WTC11 (cell line): Measurements from ENCODE around the gene CTBP1.

Experiments
- ATF3 ChIP-seq: sonication (generic); formaldehyde crosslinking; conservative IDR thresholded peaks from 2 replicates; pipeline ENCODE4 v1.8.1; 2022; ENCODE audit warnings: mild to moderate bottlenecking, missing genetic modification reagents
- CTCF ChIP-seq: fragments of 200-600 bp; IDR thresholded peaks from 2 replicates; pipeline ENCODE4 v1.8.0; 2022; ENCODE audit warnings: antibody characterized with exemption
- FOXP4 ChIP-seq: sonication (generic); formaldehyde crosslinking; IDR thresholded peaks from 2 replicates; pipeline ENCODE4 v1.8.0; 2022; ENCODE audit warnings: mild to moderate bottlenecking, missing genetic modification reagents
- NR1H2 ChIP-seq: sonication (generic); formaldehyde crosslinking; IDR thresholded peaks from 2 replicates; pipeline ENCODE4 v1.9.0; 2021; ENCODE audit warnings: mild to moderate bottlenecking, moderate library complexity, missing genetic modification reagents
- PREB ChIP-seq: sonication (generic); formaldehyde crosslinking; IDR thresholded peaks from 2 replicates; pipeline ENCODE4 v1.8.1; 2022; ENCODE audit warnings: mild to moderate bottlenecking, missing genetic modification reagents, moderate library complexity, borderline replicate concordance
- ZNF138 ChIP-seq: sonication (generic); formaldehyde crosslinking; conservative IDR thresholded peaks from 2 replicates; pipeline ENCODE4 v1.8.1; 2022; ENCODE audit warnings: mild to moderate bottlenecking, moderate library complexity, missing genetic modification reagents

- TF ChIP-seq CTCF (no peak), FOXP4 (CRISPR knock-in tag) (no peak), ATF3 (CRISPR knock-in tag) (no peak), PREB (CRISPR knock-in tag) (no peak), ZNF138 (CRISPR knock-in tag) (no peak), NR1H2 (no peak)
Observed at GRCh38 chr4:1211891-1212545, 36.9 kb downstream of the CTBP1 start.
